Astrocyte (in vitro differentiated cells and primary cell): ENCODE results near the gene DCANP1. TPM values are rescaled to one million over a fixed set of nuclear protein-coding genes. Genes with fewer than 3 reads are reported as not detected.

Experiments used
- DNase-seq: peaks from one replicate; pipeline ENCODE4 v3.0.0-alpha.2; 2010; ENCODE audit warnings: low read depth
- FAIRE-seq: peaks from 2 replicates; lab custom pipeline; 2011; peaks lifted over from hg19 to GRCh38; lab: Jason Lieb, UNC
- H2AFZ ChIP-seq: 2 replicates; pipeline ENCODE4 v1.6.0; 2012; ENCODE audit warnings: low read depth, low read length, inconsistent platforms
- H3K27ac ChIP-seq: 2 replicates; pipeline ENCODE4 v1.5.1; 2011; ENCODE audit warnings: low read depth, low read length, inconsistent platforms
- H3K27me3 ChIP-seq: 2 replicates; pipeline ENCODE4 v1.6.0; 2011; ENCODE audit warnings: low read length, inconsistent platforms; ENCODE audit not compliant: insufficient read depth
- H3K36me3 ChIP-seq: 2 replicates; pipeline ENCODE4 v1.5.1; 2011; ENCODE audit warnings: low read length, inconsistent platforms; ENCODE audit not compliant: insufficient read depth
- H3K4me1 ChIP-seq: 2 replicates; pipeline ENCODE4 v1.5.1; 2011; ENCODE audit warnings: low read length, inconsistent platforms; ENCODE audit not compliant: insufficient read depth
- H3K4me2 ChIP-seq: 2 replicates; pipeline ENCODE4 v1.6.0; 2012; ENCODE audit warnings: low read length, inconsistent platforms
- H3K4me3 ChIP-seq: 2 replicates; pipeline ENCODE4 v1.5.1; 2011; ENCODE audit warnings: low read depth, mild to moderate bottlenecking, low read length, inconsistent platforms; ENCODE audit not compliant: insufficient read depth
- H3K79me2 ChIP-seq: 2 replicates; pipeline ENCODE4 v1.6.0; 2012; ENCODE audit warnings: mild to moderate bottlenecking, low read length, inconsistent platforms; ENCODE audit not compliant: insufficient read depth
- H3K9ac ChIP-seq: 2 replicates; pipeline ENCODE4 v1.6.0; 2012; ENCODE audit warnings: mild to moderate bottlenecking, low read length, inconsistent platforms
- H3K9me3 ChIP-seq: 2 replicates; pipeline ENCODE4 v1.5.1; 2012; ENCODE audit warnings: low read depth, mild to moderate bottlenecking, low read length, inconsistent platforms; ENCODE audit not compliant: insufficient read depth
- H4K20me1 ChIP-seq: 2 replicates; pipeline ENCODE4 v1.6.0; 2012; ENCODE audit warnings: low read length, inconsistent platforms; ENCODE audit not compliant: insufficient read depth
- H3K27ac Mint-ChIP-seq: one replicate; pipeline ENCODE4 v1.8.0; 2021; ENCODE audit warnings: mild to moderate bottlenecking, mixed read lengths; ENCODE audit not compliant: unreplicated experiment
- H3K27me3 Mint-ChIP-seq: one replicate; pipeline ENCODE4 v1.8.0; 2021; ENCODE audit warnings: low read depth, mixed read lengths; ENCODE audit not compliant: unreplicated experiment
- H3K36me3 Mint-ChIP-seq: one replicate; pipeline ENCODE4 v1.8.0; 2021; ENCODE audit warnings: low read depth, mixed read lengths; ENCODE audit not compliant: unreplicated experiment
- H3K4me1 Mint-ChIP-seq: one replicate; pipeline ENCODE4 v1.8.0; 2021; ENCODE audit warnings: low read depth, mixed read lengths; ENCODE audit not compliant: unreplicated experiment
- H3K4me3 Mint-ChIP-seq: one replicate; pipeline ENCODE4 v1.8.0; 2021; ENCODE audit warnings: mild to moderate bottlenecking, moderate library complexity, mixed read lengths; ENCODE audit not compliant: unreplicated experiment
- H3K9me3 Mint-ChIP-seq: one replicate; pipeline ENCODE4 v1.8.0; 2021; ENCODE audit warnings: mild to moderate bottlenecking, mixed read lengths; ENCODE audit not compliant: unreplicated experiment
- CTCF ChIP-seq: IDR thresholded peaks from 2 replicates; pipeline ENCODE4 v1.5.1; 2011; ENCODE audit warnings: low read depth, mild to moderate bottlenecking, inconsistent platforms, low read length, moderate library complexity; ENCODE audit not compliant: insufficient read depth
- EZH2 ChIP-seq: IDR thresholded peaks from 2 replicates; pipeline ENCODE4 v1.6.1; 2012; ENCODE audit warnings: mild to moderate bottlenecking, low read length, inconsistent platforms; ENCODE audit not compliant: insufficient read depth
- total RNA-seq: library from RNA; stranded (reverse); gene quantifications from 2 replicates; pipeline ENCODE4 v1.2.1, GENCODE V29; 2021

DCANP1 gene
- total RNA-seq, 1 donor from 2014 or later: not detected

GRCh38 chr5:135422419-135422818 lies 24.7 kb downstream of the DCANP1 start:
- Mint-ChIP-seq H3K36me3 (no peaks in the 10 kb centered on the region), H3K27me3 (peaks cover 3% of the 10 kb centered on the region), H3K9me3 (peaks cover 4% of the 10 kb centered on the region), H3K4me3 (no peak overlapping the region), H3K27ac (no peak overlapping the region), H3K4me1 (peaks cover 11% of the 10 kb centered on the region)
- no peak overlapping the region for H3K27ac ChIP-seq
- H3K9ac ChIP-seq: no peak overlapping the region
- H3K4me1 ChIP-seq: no peaks in the 10 kb centered on the region
- no peaks in the 10 kb centered on the region for H4K20me1 ChIP-seq
- H3K36me3 ChIP-seq: no peaks in the 10 kb centered on the region
- no peak overlapping the region for H2AFZ ChIP-seq
- H3K9me3 ChIP-seq: no peaks in the 10 kb centered on the region
- TF ChIP-seq CTCF: no peak
- TF ChIP-seq EZH2: no peak
- FAIRE-seq (no peak), DNase-seq (no peak)
- H3K79me2 ChIP-seq: no peaks in the 10 kb centered on the region
- H3K4me2 ChIP-seq: no peak overlapping the region
- H3K27me3 ChIP-seq: peaks cover 19% of the 10 kb centered on the region
- H3K4me3 ChIP-seq: no peak overlapping the region

GRCh38 chr5:135417083-135417482 lies 30.1 kb downstream of the DCANP1 start:
- H3K36me3 Mint-ChIP-seq: no peaks in the 10 kb centered on the region
- H3K27me3 ChIP-seq: peaks cover 24% of the 10 kb centered on the region
- H3K27ac Mint-ChIP-seq: no peak overlapping the region
- no peak overlapping the region for H3K4me2 ChIP-seq
- H3K27ac ChIP-seq: no peak overlapping the region
- peaks cover 3% of the 10 kb centered on the region for H3K27me3 Mint-ChIP-seq
- no peaks in the 10 kb centered on the region for H3K9me3 ChIP-seq
- no peak overlapping the region for H3K9ac ChIP-seq
- no peaks in the 10 kb centered on the region for H4K20me1 ChIP-seq
- TF ChIP-seq CTCF: no peak
- TF ChIP-seq EZH2: no peak
- no peaks in the 10 kb centered on the region for H3K4me1 ChIP-seq
- H2AFZ ChIP-seq: no peak overlapping the region
- FAIRE-seq (no peak), DNase-seq (no peak)
- H3K79me2 ChIP-seq: no peaks in the 10 kb centered on the region
- no peak overlapping the region for H3K4me3 ChIP-seq
- no peaks in the 10 kb centered on the region for H3K36me3 ChIP-seq
- peaks cover 7% of the 10 kb centered on the region for H3K9me3 Mint-ChIP-seq
- no peaks in the 10 kb centered on the region for H3K4me1 Mint-ChIP-seq
- no peak overlapping the region for H3K4me3 Mint-ChIP-seq

DNA sequence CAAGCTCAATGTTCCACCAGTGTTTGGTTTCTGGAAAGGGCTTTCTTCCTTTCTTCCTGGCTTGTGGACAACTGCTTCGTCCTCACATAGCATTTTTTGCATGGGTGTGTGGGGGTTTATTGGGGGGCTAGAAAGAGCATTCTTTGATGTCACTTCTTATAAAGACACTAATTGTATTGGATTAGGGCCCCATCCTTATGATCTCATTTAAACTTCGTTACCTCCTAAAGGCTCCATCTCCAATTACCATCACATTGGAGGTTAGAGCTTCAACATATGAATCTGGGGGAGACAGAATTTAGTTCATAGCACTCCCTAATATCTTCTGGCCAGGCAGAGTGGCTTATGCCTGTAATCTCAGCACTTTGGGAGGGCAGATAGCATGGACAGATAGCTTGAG lies 42.1 kb downstream of the DCANP1 start:
- no peak overlapping the region for H2AFZ ChIP-seq
- peaks cover 3% of the 10 kb centered on the region for H3K27me3 Mint-ChIP-seq
- H3K4me2 ChIP-seq: no peak overlapping the region
- TF ChIP-seq CTCF (no peak), EZH2 (no peak)
- H3K4me1 Mint-ChIP-seq: peaks cover 9% of the 10 kb centered on the region
- no peak overlapping the region for H3K9ac ChIP-seq
- no peak overlapping the region for H3K4me3 ChIP-seq
- no peak overlapping the region for H3K27ac Mint-ChIP-seq
- H3K4me3 Mint-ChIP-seq: no peak overlapping the region
- H3K36me3 ChIP-seq: no peaks in the 10 kb centered on the region
- H3K27me3 ChIP-seq: no peaks in the 10 kb centered on the region
- H3K9me3 ChIP-seq: peaks cover 3% of the 10 kb centered on the region
- no peaks in the 10 kb centered on the region for H3K79me2 ChIP-seq
- FAIRE-seq (no peak), DNase-seq (no peak)
- peaks cover 2% of the 10 kb centered on the region for H3K9me3 Mint-ChIP-seq
- H3K4me1 ChIP-seq: peaks cover 2% of the 10 kb centered on the region
- no peak overlapping the region for H3K27ac ChIP-seq
- no peaks in the 10 kb centered on the region for H3K36me3 Mint-ChIP-seq
- no peaks in the 10 kb centered on the region for H4K20me1 ChIP-seq
